Coronary artery (tissue), 2 donors: Measurements from ENCODE around the gene TOM1L2.
"Not testable (repeated sequence)": the region's sequence is repeated elsewhere in the genome, so short reads cannot be mapped to it uniquely, and the experiment has no call there.

Source experiments
- DNase-seq: peaks from one replicate; pipeline ENCODE4 v3.0.0-alpha.2; 2017; ENCODE audit warnings: low spot score
- H3K27ac ChIP-seq, 2 donors: fragments of 200-600 bp; sonication (generic); one replicate each; pipeline ENCODE4 v1.5.1; 2016 to 2019
- H3K4me3 ChIP-seq: fragments of 200-600 bp; sonication (generic); 2 replicates; pipeline ENCODE4 v1.5.1; 2016; ENCODE audit warnings: mild to moderate bottlenecking, moderate library complexity
- TF ChIP-seq, protein P1 (sequence below): fragments of 200-600 bp; sonication (generic); IDR thresholded peaks from one replicate; pipeline ENCODE4 v1.5.1; 2019; ENCODE audit warnings: antibody characterized with exemption

The TOM1L2 gene

DNA sequence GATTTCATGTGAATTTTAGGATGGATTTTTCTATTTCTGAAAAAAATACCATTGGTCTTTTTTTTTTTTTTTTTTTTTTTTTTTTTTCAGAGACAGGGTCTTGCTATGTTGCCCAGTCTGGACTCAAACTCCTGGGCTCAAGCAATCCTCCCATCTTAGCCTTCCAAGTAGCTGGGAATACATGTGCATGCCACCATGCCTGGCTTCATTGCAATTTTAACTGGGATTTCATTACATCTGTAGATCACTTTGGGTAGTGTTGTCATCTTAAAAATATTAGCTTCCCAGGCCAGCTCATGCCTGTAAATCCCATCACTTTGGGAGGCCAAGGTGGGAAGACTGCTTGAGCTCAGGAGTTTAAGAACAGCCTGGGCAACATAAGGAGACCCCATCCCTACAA is 54.8 kb downstream of the TOM1L2 start:
- Histone ChIP-seq H3K27ac (no peak overlapping the region), H3K4me3 (no peak overlapping the region)
- no peak for DNase-seq
- TF ChIP-seq, protein P1, sequence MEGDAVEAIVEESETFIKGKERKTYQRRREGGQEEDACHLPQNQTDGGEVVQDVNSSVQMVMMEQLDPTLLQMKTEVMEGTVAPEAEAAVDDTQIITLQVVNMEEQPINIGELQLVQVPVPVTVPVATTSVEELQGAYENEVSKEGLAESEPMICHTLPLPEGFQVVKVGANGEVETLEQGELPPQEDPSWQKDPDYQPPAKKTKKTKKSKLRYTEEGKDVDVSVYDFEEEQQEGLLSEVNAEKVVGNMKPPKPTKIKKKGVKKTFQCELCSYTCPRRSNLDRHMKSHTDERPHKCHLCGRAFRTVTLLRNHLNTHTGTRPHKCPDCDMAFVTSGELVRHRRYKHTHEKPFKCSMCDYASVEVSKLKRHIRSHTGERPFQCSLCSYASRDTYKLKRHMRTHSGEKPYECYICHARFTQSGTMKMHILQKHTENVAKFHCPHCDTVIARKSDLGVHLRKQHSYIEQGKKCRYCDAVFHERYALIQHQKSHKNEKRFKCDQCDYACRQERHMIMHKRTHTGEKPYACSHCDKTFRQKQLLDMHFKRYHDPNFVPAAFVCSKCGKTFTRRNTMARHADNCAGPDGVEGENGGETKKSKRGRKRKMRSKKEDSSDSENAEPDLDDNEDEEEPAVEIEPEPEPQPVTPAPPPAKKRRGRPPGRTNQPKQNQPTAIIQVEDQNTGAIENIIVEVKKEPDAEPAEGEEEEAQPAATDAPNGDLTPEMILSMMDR: no peak

DNA sequence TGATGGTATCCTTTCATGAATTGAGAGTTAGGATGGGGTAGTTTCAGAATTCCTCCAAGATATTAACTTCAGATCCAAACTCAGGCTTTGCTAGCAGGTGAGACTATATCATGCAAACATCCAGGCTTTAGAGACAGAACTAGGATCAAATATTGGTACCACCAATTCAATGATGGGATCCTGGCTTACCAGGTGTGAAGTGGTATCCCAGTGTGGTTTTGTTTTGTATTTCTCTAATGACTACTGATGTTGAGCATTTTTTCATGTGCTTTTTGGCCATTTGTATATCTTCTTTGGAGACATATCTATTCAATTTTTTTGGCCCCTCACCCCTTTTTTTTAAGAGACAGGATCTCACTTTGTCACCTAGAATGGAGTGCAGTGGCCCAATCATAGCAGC is 57.0 kb downstream of the TOM1L2 start:
- TF ChIP-seq, protein P1: no peak
- DNase-seq: no peak
- Histone ChIP-seq H3K27ac (no peak overlapping the region), H3K4me3 (no peak overlapping the region)

DNA sequence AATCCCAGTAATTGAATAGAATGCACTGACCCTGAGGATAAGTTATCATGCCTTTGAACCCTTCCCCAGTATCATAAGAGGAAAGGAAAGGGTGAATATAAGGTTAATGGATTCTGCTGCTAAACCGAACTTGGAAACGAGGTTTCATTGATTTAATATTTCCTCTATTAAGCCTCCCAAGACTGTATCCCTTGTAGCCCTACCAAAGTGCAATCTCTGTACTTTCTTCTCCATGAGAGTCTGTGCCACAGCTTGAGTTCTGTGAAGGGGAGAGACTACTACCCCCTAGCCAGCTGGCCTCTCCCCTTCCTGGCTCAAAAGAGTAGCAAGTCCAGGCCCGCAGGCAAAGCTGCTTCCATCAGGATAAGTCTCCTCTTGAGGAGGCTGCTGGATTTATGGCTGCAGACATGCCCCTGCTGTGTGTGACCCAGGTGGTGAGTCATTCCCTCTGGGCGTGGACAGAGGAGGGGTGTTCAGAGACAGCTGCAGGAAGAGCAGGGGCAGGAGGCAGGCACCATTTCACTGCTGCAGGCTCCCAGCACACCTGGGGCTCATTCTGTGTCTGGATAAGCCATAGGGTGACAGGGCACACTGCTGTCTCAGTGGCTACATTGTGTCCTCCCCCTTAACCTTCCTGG is 58.4 kb downstream of the TOM1L2 start:
- no peak overlapping the region for H3K4me3 ChIP-seq
- no peak for DNase-seq
- TF ChIP-seq, protein P1: no peak
- H3K27ac ChIP-seq: no peak overlapping the region

DNA sequence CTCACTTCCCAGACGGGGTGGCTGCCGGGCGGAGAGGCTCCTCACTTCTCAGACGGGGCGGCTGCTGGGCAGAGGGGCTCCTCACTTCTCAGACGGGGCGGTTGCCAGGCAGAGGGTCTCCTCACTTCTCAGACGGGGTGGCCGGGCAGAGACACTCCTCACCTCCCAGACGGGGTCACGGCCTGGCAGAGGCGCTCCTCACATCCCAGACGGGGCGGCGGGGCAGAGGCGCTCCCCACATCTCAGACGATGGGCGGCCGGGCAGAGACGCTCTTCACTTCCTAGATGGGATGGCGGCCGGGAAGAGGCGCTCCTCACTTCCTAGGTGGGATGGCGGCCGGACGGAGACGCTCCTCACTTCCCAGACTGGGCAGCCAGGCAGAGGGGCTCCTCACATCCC is 59.9 kb downstream of the TOM1L2 start:
- H3K4me3 ChIP-seq, DNase-seq, H3K27ac ChIP-seq: not testable (repeated sequence)

DNA sequence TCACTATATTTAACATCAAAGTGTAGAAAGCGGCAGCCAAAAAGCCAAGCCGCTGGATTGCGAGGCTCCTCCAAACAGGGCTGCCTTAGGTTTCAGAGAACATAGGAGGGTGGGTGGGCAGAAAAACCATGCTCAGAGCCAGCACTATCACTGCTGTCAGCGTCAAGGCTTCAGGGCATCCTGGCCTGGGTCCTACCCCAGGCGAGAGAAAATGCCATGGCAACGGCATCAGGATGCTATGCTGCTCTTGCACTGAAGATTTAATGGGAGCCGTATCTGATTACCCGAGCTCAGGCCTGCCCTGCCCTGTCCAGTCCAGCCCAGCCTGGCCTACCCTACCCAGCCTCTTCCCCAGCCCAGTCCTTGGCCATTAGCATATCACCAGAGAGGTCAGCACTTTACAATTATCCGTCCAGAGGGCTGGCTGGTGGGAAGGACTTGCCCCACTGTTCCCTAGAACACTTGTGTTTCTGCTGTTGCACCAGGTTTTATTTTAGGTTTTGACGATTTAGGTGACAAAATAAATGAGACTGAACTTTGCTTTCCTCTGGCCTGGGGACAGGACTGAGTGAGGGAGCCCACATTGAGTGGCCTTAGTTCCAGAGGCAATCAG is 61.1 kb downstream of the TOM1L2 start:
- Histone ChIP-seq H3K27ac (no peak overlapping the region), H3K4me3 (no peak overlapping the region)
- TF ChIP-seq, protein P1: no peak
- no peak for DNase-seq

DNA sequence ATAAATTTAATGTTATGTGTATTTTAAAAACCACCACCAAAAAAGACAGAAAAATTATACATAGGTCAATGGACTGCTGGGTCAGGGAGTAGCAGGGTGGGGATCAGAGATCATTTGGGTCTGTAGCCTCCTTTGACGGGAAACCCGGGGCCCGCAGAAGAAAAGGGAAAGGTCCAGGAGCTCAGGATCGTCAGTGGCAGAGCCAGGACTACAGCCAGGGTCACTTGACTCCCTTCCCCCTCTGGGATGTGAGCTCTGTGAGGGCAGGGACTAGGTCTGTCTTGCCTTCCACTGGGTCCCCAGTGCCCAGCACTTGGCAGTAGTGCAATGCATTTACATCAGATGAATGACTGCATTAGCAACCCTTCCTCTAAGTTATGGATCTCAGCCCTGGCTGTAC is 62.1 kb downstream of the TOM1L2 start:
- Histone ChIP-seq H3K27ac (no peak overlapping the region), H3K4me3 (no peak overlapping the region)
- DNase-seq: no peak
- TF ChIP-seq, protein P1: no peak

DNA sequence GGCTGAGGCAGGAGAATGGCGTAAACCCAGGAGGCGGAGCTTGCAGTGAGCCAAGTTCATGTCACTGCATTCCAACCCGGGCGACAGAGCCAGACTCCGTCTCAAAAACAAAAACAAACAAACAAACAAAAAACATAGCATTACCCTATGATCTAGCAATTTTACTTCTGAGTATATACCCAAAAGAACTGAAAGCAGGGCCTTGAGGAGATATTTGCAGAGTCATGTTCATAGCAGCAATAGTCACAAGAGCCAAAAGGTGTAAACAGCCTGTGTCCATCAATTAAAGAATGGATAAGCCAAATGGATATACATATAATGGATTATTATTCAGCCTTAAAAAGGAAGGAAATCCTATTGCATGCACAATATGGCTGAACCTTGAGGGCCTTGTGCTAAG is 63.1 kb downstream of the TOM1L2 start:
- no peak for DNase-seq
- TF ChIP-seq, protein P1: no peak
- no peak overlapping the region for H3K4me3 ChIP-seq
- H3K27ac ChIP-seq: no peak overlapping the region
